Mesenchymal stem cell (in vitro differentiated cells and primary cell): ENCODE data around the gene UXS1.

Experiments used
- DNase-seq: peaks from one replicate; pipeline ENCODE4 v3.0.0-alpha.2; 2013
- H2AFZ ChIP-seq: one replicate; pipeline ENCODE4 v1.6.1; 2013; ENCODE audit warnings: low read depth, mild to moderate bottlenecking, control low read depth, inconsistent platforms, low read length, moderate library complexity
- H2AK5ac ChIP-seq: 2 replicates; pipeline ENCODE4 v1.6.1; 2013; ENCODE audit warnings: low read length, moderate library complexity, mild to moderate bottlenecking, inconsistent platforms; ENCODE audit not compliant: severe bottlenecking
- H2BK120ac ChIP-seq: one replicate; pipeline ENCODE4 v1.6.1; 2013; ENCODE audit warnings: low read depth, mild to moderate bottlenecking, inconsistent platforms, low read length, moderate library complexity
- H2BK12ac ChIP-seq, 2 experiments: one replicate each; pipeline ENCODE4 v1.6.1; 2013; ENCODE audit warnings: inconsistent platforms in 2 of 2, low read length in 2 of 2, mild to moderate bottlenecking in 2 of 2, moderate library complexity in 2 of 2, control low read depth in 1 of 2
- H2BK15ac ChIP-seq: one replicate; pipeline ENCODE4 v1.6.1; 2013; ENCODE audit warnings: mild to moderate bottlenecking, low read depth, inconsistent platforms; ENCODE audit not compliant: poor library complexity, severe bottlenecking
- H2BK5ac ChIP-seq: 2 replicates; pipeline ENCODE4 v1.6.1; 2013; ENCODE audit warnings: low read depth, mild to moderate bottlenecking, low read length, control low read depth, inconsistent platforms; ENCODE audit not compliant: poor library complexity, severe bottlenecking
- H3K14ac ChIP-seq, 2 experiments: one replicate each; pipeline ENCODE4 v1.6.1; 2013; ENCODE audit warnings: inconsistent platforms in 2 of 2, low read length in 2 of 2, control low read depth in 1 of 2, mild to moderate bottlenecking in 1 of 2, moderate library complexity in 1 of 2
- H3K18ac ChIP-seq, 2 experiments: one replicate each; pipeline ENCODE4 v1.6.1; 2013; ENCODE audit warnings: inconsistent platforms in 2 of 2, low read length in 2 of 2, control low read depth in 1 of 2, low read depth in 1 of 2, mild to moderate bottlenecking in 1 of 2
- H3K23ac ChIP-seq, 2 experiments: one replicate each; pipeline ENCODE4 v1.6.1; 2013; ENCODE audit warnings: inconsistent platforms in 2 of 2, low read length in 2 of 2, mild to moderate bottlenecking in 2 of 2, moderate library complexity in 2 of 2, control low read depth in 1 of 2
- H3K27ac ChIP-seq: 2 replicates; pipeline ENCODE4 v1.5.1; 2013; ENCODE audit warnings: mild to moderate bottlenecking, moderate library complexity, low read length, control low read depth, inconsistent platforms; ENCODE audit not compliant: poor library complexity, severe bottlenecking
- H3K27me3 ChIP-seq, 2 experiments: 2 replicates each; pipeline versions ENCODE4 v1.6.1 to v1.7.0; 2013; ENCODE audit warnings: low read length in 2 of 2, mild to moderate bottlenecking in 2 of 2, moderate library complexity in 2 of 2, control low read depth in 1 of 2, inconsistent platforms in 1 of 2; ENCODE audit not compliant: control insufficient read depth in 1 of 2, insufficient read depth in 1 of 2
- H3K36me3 ChIP-seq, 2 experiments: 2 replicates each; pipeline versions ENCODE4 v1.6.1 to v1.7.0; 2013; ENCODE audit warnings: low read length in 2 of 2, control low read depth in 1 of 2, inconsistent platforms in 1 of 2, low read depth in 1 of 2, mild to moderate bottlenecking in 1 of 2; ENCODE audit not compliant: insufficient read depth in 2 of 2, control insufficient read depth in 1 of 2
- H3K4ac ChIP-seq, 2 experiments: one replicate each; pipeline ENCODE4 v1.6.1; 2013; ENCODE audit warnings: inconsistent platforms in 2 of 2, low read length in 2 of 2, mild to moderate bottlenecking in 2 of 2, moderate library complexity in 2 of 2, control low read depth in 1 of 2, low read depth in 1 of 2
- H3K4me1 ChIP-seq: 2 replicates; pipeline ENCODE4 v1.6.1; 2013; ENCODE audit warnings: low read depth, low read length, control low read depth; ENCODE audit not compliant: control insufficient read depth, insufficient read depth
- H3K4me2 ChIP-seq: 2 replicates; pipeline ENCODE4 v1.6.1; 2013; ENCODE audit warnings: low read length, mild to moderate bottlenecking, inconsistent platforms; ENCODE audit not compliant: poor library complexity, severe bottlenecking
- H3K4me3 ChIP-seq, 2 experiments: 2 replicates each; pipeline versions ENCODE4 v1.5.1 to v1.7.0; 2013; ENCODE audit warnings: low read length in 2 of 2, mild to moderate bottlenecking in 2 of 2, control low read depth in 1 of 2, low read depth in 1 of 2; ENCODE audit not compliant: insufficient read depth in 1 of 2
- H3K79me1 ChIP-seq: replicated peaks from 2 replicates; pipeline ENCODE4 v1.6.1; 2013; ENCODE audit warnings: mild to moderate bottlenecking, control low read depth, low read length, inconsistent platforms; ENCODE audit not compliant: poor library complexity, severe bottlenecking
- H3K9ac ChIP-seq: 2 replicates; pipeline ENCODE4 v1.7.0; 2013; ENCODE audit warnings: mild to moderate bottlenecking, low read length, moderate library complexity
- H3K9me3 ChIP-seq: 2 replicates; pipeline ENCODE4 v1.7.0; 2013; ENCODE audit warnings: mild to moderate bottlenecking, low read length; ENCODE audit not compliant: control insufficient read depth
- H4K8ac ChIP-seq: one replicate; pipeline ENCODE4 v1.6.1; 2013; ENCODE audit warnings: inconsistent platforms, mild to moderate bottlenecking, low read length, moderate library complexity
- H4K91ac ChIP-seq: one replicate; pipeline ENCODE4 v1.6.1; 2013; ENCODE audit warnings: mild to moderate bottlenecking, low read length, inconsistent platforms
- WGBS: methylation state at CpG from one replicate; pipeline ENCODE4 v1.1.7; 2013; ENCODE audit warnings: mixed read lengths; 5-methylcytosine and 5-hydroxymethylcytosine counted together

Gene UXS1

DNA sequence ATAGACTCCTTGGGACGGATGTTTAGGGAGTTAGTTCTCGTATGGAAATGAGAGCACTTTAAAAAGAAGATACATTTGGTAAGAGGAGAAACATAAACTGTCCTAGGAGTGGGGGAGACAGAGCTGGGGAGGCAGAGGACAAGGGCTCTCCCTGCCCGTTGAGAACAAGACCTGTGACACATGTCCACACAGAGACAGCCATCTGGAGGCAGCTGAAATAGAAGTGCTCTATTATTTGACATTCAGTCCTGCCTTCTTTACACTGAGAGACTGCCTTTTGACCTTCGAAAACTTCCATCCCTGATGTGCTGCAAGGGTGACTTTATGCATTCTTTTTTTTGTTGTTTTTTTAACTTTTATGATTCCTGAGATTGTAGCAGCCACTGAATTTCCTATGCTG is 150.1 kb downstream of the UXS1 start:
- no peaks in the 10 kb centered on the region for H3K9me3 ChIP-seq
- H2BK5ac ChIP-seq: no peak overlapping the region
- H3K4ac ChIP-seq: no peak overlapping the region
- H3K18ac ChIP-seq: no peak overlapping the region
- H2AFZ ChIP-seq: no peak overlapping the region
- H3K4me3 ChIP-seq: no peak overlapping the region
- H3K4me1 ChIP-seq: peaks cover 2% of the 10 kb centered on the region
- H3K27ac ChIP-seq: no peak overlapping the region
- no peak overlapping the region for H3K9ac ChIP-seq
- H4K91ac ChIP-seq: no peak overlapping the region
- H3K79me1 ChIP-seq: no peaks in the 10 kb centered on the region
- H2BK15ac ChIP-seq: no peak overlapping the region
- peaks cover 1 to 4% of the 10 kb centered on the region in 2 experiments for H3K27me3 ChIP-seq
- no peak overlapping the region for H2AK5ac ChIP-seq
- no peak overlapping the region for H3K4me2 ChIP-seq
- no peak overlapping the region for H3K23ac ChIP-seq
- H2BK120ac ChIP-seq: no peak overlapping the region
- WGBS: 77% methylated on average over 4 of the region's 4 CpGs
- no peaks in the 10 kb centered on the region for H3K36me3 ChIP-seq
- H4K8ac ChIP-seq: no peak overlapping the region
- DNase-seq: no peak
- no peak overlapping the region for H3K14ac ChIP-seq
- H2BK12ac ChIP-seq: no peak overlapping the region
